ENCODE data around the gene STRN4.
"Not testable (repeated sequence)": the region's sequence is repeated elsewhere in the genome, so short reads cannot be mapped to it uniquely, and the experiment has no call there.

The STRN4 gene, protein sequence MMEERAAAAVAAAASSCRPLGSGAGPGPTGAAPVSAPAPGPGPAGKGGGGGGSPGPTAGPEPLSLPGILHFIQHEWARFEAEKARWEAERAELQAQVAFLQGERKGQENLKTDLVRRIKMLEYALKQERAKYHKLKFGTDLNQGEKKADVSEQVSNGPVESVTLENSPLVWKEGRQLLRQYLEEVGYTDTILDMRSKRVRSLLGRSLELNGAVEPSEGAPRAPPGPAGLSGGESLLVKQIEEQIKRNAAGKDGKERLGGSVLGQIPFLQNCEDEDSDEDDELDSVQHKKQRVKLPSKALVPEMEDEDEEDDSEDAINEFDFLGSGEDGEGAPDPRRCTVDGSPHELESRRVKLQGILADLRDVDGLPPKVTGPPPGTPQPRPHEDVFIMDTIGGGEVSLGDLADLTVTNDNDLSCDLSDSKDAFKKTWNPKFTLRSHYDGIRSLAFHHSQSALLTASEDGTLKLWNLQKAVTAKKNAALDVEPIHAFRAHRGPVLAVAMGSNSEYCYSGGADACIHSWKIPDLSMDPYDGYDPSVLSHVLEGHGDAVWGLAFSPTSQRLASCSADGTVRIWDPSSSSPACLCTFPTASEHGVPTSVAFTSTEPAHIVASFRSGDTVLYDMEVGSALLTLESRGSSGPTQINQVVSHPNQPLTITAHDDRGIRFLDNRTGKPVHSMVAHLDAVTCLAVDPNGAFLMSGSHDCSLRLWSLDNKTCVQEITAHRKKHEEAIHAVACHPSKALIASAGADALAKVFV

DNA sequence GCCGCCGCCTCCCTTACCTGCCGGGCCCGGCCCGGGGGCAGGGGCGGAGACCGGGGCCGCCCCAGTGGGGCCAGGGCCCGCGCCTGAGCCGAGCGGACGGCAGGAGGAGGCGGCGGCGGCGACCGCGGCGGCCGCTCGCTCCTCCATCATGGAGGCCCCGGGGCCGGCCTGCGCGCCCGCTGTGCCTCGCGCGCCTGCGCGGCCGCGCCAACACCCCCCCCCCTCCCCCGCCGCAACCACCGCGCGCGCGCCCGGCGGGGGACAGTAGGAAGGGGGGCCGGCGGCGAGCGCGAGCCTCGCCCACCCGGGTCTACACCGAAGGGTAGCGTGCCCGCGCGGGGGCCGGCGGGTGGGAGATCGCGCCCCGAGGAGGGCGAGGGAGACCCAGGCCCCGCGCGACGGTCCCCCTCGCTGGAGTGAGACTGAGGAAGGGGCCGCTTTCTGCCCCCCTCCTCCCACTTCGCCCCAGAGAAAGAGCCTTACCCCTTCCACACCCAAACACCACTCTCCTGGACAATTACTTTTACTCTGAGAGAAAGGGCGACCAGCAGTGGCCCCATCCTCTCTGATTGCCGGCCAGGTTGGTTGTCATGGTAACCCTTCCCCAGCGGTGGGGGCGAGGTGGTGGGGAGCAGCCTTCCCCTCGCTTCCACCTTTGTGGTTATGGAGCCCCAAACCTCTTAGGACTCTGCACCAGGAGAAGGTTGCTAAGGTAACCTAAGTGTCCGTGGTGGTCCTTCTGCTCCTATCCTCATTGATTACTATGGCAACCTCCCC lies at the start of gene STRN4:
TSS of gene STRN4 (minus strand) at position 170 of the 777 bp plus-strand sequence. CDS start at position 150, 20 bp downstream.
- DNase-seq (ENCODE audit: low read depth) = peak; percentile 46

DNA sequence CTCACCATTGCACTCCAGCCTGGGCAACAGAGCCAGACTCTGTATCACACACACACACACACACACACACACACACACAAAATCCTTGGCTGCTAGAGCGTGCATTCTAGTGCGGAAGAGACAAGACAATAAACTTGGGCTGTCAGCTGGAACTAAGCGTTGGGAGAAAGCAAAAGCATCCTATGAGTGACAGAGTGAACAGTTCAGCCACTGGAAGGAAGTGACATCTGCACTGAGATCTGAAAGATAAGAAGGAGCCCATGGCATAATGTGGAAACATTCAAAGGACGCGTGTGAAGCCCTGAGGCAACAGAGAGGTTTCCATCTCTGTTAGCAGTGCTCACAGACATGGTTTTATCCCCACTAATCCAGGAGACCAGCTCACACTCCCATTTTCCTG lies 45.7 kb upstream of the STRN4 start:
- DNase-seq (ENCODE audit: low read depth) = no peak

DNA sequence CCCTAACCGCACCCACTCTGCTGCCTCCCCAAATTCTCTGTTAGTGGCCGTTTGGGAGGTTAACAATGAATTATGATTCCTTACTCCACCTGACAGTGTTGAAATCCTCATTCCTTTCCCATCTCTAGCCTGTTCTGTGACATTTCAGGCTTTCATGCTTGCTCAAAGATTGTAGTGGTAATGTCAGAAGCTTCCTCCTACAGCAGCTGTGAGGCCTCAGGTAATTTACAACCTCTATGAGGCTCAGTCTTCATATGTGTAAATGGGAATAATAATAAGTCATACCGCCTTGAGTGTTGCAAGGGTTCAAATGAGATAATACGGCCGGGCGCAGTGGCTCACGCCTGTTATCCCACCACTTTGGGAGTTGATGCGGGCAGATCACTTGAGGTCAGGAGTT lies 43.1 kb upstream of the STRN4 start:
- DNase-seq (ENCODE audit: low read depth) = no peak

DNA sequence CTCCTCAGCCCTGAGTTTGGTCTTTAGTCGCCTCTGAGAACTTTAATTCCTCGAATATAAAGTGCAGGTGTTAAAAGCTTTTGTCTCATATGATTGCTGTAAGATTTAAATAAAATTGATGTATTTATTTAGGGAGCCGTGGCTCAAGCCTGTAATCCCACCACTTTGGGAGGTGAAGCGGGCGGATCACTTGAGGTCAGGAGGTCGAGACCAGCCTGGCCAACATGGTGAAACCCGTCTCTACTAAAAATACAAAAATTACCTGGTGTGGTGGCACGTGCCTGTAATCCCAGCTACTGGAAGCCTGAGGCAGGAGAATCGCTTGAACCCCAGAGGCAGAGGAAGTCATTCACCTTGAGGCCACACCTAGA lies 42.7 kb upstream of the STRN4 start:
- no peak for DNase-seq (ENCODE audit: low read depth)

DNA sequence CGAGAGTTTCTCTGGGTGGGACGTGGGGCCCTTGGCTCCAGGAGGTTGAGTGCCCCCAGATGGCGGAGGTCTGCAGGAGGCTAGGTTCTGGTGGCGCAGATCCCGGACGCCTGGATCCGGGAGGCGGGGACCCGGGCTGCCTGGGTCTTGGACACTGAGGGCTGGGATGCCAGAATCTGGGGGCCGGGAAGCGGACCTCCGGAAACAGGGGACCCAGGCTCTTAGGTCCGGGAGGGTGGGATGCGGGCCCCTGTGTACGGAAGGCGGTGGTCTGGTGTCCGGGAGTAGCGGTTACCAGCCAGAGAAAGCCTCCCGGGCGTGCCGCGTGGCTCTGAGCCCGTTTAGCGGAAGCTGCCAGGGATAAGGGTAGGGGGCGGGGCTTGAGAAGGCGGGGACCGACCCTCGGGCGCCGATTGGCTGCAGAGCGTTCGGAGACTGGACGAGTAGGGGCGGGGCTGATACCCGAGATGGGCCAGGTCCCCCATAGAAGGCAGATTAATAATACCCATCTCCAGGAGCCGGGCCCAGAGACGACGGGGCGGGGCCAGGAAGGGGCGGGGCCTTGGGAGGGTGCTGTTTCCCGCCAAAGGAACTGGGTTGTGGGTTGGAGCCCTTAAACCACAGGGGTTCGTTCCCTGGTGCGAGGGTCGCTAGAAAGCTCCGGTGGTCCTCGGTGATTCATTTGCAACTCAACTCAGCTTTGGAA lies 42.2 kb upstream of the STRN4 start, which contains the start of gene SLC1A5:
TSS of gene SLC1A5 (minus strand) at position 333 of the 706 bp plus-strand sequence. CDS start 629 bp downstream, outside the sequence.
- peak; percentile 99 for DNase-seq (ENCODE audit: low read depth)

DNA sequence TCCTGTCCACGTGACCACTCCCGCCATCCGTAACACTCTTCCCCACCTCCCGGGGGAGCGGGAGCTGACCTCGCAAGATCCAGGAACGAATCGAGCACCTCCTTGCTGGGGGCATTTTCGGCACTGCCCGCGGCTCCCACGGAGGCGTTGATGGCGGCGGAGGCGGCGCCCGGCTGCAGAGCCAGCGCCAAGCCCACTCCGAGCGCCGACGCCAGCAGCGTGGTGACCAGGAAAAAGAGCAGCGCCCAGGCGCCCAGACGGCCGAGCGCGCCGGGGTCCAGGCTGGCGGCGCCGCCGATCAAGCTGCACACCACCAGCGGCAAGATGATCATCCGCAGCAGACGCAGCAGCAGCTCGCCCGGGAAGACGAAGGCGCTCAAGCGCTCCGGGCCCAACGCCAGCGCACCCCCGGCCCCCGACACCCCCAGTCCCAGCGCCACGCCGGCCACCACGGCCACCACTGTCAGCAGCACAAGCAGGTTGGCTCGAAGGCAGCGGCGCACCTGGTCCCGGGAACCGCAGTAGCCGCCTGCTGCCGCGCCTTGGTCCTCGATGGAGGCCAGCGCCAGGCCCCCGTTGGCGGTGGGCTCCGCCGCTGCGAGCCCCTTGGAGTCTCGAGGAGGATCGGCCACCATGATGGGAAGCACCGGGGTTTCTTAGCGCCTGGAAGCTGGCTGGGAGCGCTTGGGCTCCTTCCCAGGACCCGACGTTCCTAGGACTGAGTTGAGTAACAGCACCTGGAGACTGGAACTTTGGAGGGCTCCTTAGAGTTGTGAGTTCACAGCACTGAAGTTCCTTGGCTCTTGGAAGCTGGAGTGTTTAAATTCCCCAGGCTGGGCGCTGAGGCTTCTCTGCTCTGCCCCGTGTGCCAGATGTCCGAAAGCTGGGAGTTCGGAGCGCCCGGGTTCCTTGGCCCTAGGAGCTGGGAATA lies 41.3 kb upstream of the STRN4 start:
- DNase-seq (ENCODE audit: low read depth) = no peak

DNA sequence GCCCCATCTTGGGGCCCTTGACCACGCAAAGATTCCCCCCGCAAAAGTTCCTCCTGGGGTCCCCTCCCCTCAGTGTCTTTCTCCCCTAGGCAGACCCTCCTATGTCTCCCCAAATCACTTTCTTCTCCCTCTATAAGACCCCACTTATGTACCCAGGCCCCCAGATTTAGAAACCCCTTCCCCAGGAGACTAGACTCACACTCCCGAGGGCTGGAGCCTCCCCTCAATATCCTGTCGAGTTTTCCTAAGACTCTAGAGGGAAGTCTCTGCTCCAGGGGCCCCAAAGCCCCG lies 40.7 kb upstream of the STRN4 start:
- DNase-seq (ENCODE audit: low read depth) = no peak

DNA sequence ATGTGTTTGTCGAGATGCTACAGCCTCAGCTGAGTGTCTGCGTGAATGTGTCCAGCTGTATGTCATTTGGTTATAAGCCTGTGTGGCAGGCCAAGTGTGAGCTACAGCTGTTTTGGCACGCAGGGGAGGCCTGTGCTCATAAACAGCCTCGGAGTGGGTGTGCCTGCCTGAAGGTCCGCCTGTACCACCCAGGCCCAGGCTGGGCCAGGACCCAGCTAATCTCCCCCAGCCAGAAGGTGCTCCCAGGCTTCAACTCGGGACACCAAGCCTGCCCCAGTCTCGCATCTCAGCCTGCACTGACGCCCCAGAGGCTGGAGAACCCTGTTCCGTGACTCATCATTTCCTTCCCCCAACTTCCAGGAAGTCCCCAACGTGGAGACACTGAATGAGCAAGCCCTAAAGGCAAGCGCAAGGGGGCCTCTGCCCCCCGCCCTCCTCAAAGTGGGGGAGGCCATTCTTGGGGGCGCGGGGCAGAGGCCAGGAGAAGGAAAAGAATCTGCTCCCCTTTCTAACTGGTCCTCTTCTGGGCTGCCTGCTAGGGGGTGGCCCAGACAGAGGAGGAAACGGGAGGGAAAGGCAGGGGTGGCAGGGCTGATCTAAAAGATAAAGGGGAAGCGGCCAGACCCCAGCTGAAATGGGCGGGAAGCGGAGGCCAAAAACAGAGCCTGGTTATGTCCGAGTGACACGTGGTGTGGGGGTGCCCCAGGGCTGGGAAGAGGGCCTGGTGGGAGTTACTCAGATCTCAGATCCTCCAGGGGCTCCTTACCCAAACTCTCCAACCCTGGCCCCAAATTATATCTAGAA lies 40.2 kb upstream of the STRN4 start:
- peak; percentile 83 for DNase-seq (ENCODE audit: low read depth)

DNA sequence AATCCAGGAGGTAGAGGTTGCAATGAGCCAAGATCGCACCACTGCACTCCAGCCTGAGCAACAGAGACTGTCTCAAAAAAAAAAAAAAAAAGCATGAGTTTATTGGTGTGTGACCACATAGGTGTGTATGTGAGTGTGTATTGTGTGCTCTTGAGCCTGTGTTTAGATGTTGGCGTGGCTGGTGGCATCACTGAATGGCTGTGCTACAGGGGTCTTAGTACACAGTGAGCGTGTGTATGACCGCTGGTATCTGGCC lies 39.7 kb upstream of the STRN4 start:
- no peak for DNase-seq (ENCODE audit: low read depth)

DNA sequence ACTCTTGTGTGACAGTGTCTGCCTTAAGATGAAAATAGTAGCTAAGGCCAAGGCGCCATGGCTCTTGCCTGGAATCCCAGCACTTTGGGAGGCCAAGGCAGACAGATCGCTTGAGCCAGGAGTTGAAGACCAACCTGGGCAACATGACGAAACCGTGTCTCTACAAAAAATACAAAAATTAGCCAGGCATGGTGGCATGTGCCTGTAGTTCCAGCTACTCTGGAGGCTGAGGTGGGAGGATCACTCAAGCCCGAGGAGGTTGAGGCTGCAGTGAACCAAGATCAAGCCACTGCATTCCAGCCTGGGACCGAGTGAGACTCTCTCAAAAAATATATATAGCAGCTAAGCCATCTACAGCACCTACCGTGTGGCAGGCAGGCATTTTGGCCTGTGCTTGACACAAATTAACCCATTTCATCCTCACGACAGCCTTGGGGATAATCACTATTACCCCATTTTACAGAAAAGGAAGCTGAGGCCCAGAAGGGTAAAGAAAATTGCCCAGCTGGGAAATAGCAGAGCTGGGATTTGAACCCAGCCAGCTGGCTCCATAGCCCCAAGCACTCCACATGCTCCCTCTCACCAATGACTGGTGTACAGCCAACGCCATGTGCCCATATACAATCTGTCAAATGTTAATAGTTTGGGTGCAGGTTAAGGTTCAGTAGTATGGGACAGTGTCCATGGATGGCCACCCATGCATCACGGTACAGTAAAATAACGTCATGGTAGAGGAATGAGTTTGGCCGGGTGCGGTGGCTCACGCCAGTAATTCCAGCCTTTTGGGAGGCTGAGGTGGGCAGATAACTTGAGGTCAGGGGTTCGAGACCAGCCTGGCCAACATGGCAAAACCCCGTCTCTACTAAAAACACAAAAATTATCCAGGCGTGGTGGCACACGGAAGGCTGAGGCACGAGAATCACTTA lies 39.1 kb upstream of the STRN4 start:
- no peak for DNase-seq (ENCODE audit: low read depth)

DNA sequence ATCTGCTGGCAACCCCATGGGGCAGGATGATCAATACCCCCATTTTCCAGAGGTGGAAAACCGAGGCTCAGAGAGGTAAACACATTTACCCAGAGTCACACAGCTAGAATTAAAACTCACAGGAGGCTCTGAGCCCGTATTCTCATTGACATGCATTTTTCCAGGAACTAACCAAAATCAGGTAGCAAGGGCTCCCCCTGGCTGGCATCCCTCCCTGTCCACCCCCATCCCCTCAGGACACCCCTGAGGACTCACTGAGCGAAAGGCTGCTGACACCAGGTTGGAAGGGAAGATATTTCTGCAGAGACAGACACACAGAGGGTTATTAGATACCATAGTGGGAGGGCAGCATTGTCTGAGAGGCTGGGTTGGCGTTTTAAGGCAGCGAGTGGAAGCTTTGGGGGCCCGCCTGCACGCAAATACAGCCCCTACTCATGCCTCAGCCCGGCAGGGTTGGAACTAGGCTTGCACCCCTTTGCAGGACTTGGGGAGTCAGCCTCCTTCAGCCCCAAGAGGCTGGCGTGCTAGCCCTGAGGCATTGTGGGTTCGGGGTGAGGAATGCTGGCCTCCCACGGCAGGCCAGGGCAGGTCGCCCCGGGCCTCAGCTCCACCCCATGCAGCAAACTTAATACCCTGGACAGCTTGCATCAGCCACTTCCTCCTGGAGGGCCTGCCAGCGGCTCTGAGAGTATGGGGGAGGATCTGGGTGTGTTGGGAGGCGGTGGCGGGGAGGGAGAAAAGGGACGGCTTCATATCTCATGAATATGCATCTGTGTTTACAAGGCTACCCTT lies 38.2 kb upstream of the STRN4 start:
- peak; percentile 39 for DNase-seq (ENCODE audit: low read depth)

DNA sequence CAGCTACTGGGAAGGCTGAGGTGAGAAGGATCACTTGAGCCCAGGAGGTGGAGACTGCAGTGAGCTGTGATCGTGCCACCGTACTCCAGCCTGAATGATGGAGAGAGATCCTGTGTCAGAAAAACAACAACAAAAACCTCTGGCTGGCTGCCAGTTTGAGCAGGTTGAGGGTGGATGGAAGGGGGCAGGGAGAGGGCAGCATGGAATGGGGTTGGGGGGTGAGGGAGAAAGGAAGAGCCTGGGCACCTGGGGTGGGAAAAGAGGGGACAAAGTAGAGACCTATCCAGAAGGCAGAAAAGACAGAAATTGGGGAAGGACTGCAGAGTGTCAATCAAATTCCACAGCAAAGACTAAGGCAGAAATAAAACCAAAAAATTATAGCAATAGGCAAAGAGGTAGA lies 37.4 kb upstream of the STRN4 start:
- DNase-seq (ENCODE audit: low read depth) = no peak

DNA sequence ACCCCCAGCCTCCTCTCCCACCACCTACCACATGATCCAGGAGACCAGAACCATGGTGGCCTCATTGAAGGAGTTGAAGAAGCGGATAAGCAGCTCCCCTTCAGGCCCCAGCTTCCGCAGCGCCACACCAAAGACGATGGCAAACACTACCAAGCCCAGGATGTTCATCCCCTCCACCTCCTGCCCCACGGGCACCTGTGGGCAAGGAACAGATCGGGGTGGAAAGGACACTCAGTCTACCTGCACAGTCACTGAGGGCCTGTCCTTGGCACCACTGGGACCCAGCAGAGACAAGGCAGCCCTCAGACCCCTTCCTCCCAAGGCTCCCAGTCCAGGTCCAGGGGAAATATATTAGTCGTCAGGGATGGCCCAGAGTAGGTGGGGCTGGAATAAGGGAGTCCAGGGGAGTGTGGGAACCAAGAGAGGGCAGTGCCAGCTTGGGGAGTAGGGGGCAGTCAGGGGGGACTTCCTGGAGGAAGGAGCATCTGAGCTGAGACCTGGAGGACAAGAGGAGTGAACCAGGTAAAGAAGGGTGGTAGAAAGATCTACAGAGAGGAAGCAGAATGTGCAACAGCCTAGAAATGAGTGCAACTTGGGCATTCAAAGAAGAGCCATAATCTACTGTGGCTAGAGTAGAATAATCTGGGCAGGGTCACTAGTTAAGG lies 36.2 kb upstream of the STRN4 start:
- no peak for DNase-seq (ENCODE audit: low read depth)

DNA sequence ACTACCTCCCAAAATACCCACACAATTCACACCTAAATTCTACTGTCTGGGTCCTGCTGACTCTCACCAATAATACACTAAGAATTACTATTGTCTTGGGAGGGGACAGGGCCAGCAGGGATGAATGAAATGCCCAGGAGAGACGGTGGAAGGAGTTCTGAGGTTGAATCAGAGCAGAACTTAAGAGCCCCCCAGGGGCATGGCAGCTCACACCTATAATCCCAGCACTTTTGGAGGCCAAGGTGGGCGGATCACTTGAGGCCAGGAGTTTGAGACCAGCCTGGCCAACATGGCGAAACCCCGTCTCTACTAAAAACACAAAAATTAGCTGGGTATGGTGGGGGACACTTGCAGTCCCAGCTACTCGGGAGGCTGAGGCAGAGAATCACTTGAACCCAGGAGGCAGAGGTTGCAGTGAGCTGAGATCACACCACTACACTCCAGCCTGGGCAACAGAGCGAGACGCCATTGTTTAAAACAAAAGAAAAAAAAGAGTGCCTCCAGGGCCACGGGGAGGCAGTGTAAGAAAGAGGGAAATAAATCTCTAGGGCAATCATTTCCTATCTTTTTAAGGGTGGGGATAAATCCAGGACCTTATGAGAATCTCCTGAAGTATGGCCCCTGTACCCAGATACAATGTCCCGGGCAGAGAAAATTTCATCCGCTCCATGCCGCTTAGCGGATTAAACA lies 31.9 kb upstream of the STRN4 start:
- not testable (repeated sequence) for DNase-seq (ENCODE audit: low read depth)

DNA sequence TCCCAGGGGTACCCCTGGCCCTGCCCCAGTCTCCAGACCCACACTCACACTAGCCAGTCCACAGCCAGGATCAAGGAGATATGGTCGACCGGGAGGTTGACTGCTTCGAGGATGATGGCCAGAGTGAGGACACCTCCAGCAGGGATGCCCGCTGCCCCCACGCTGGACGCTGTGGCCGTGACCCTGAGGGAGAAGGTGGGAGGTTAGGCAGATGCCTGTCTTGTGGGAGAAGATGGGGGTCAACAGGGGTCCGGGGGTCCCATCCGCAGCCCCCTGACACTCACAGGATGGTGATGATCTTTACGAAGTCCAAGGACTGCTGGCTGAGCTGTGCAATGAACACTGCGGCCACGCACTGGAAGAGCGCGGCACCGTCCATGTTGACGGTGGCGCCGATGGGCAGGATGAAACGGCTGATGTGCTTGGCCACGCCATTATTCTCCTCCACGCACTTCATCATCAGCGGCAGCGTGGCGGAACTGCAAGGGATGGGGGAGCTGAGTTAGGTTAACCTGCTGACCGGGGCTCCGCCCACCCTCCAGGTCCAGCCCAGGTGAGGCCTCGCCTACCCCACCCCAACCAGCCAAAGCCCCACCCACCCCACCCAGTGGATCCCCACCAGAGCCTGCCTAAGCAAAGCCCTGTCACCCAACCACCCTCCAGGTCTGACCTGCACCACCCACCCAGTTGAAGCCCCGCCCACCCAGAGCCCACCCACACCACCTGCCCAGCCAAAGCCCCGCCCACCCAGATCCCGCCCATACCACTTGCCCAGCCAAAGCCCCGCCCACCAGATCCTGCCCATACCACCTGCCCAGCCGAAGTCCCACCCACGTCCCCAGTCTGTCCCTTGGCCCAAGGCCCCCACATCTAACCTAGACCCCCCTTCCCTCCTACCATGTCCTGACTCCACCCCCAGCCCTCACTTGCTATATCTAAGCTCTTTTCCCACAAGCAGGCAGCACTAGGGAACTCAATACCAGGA lies 31.0 kb upstream of the STRN4 start:
- no peak for DNase-seq (ENCODE audit: low read depth)

DNA sequence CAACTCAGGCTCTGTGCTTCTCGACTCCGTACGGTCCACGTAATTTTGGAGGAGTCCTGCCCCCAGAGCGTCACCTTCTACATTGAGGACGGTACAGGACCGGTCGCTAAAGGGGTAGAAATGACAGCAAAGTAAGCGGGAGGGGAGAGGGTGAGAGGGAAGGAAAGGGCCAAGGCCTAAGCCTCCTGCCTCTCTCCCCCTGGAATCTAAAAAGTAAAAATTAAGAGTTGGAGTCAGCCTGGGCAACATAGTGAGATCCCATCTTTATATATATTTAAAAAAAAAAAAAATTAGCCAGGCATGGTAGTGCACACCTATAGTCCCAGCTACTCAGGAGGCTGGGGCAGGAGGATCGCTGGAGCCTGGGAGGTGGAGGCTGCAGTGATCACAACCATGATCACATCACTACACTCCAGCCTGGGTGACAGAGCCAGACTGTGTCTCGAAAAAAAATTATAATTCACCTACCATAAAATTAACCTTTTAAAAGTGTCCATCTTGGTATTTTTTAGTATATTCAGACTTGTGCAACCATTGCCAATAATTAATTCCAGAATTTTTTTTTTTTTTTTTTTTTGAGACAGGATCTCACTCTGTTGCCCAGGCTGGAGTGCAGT lies 29.5 kb upstream of the STRN4 start:
- DNase-seq (ENCODE audit: low read depth) = no peak

All from activated T-cell treated with anti-CD3 and anti-CD28 coated beads for 24 hours (primary cell).